Measurements from ENCODE around the gene TMEM256.

DNA sequence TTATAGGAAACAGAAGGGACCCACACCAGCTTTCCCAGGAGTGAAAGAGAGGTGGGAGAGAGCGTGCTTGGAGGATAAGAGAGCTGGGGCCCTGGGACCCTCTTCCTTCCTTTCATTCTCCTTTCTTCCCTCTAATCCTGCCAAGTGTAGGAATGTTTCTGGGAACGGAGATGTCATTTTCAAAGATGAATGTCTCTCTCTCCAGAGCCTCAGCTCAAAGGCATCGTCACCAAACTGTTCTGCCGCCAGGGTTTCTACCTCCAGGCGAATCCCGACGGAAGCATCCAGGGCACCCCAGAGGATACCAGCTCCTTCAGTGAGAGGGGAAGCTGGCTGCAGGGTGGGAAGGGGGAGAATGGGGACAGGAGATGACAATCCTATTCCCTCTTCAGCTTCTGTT, 37.4 kb upstream of the TMEM256 start:
- TF ChIP-seq RAD21 (IDR thresholded peaks at IDR 0.05), result no peak
- TF ChIP-seq, protein P1, sequence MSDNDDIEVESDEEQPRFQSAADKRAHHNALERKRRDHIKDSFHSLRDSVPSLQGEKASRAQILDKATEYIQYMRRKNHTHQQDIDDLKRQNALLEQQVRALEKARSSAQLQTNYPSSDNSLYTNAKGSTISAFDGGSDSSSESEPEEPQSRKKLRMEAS (IDR thresholded peaks at IDR 0.05), result no peak
- TF ChIP-seq, protein P2, sequence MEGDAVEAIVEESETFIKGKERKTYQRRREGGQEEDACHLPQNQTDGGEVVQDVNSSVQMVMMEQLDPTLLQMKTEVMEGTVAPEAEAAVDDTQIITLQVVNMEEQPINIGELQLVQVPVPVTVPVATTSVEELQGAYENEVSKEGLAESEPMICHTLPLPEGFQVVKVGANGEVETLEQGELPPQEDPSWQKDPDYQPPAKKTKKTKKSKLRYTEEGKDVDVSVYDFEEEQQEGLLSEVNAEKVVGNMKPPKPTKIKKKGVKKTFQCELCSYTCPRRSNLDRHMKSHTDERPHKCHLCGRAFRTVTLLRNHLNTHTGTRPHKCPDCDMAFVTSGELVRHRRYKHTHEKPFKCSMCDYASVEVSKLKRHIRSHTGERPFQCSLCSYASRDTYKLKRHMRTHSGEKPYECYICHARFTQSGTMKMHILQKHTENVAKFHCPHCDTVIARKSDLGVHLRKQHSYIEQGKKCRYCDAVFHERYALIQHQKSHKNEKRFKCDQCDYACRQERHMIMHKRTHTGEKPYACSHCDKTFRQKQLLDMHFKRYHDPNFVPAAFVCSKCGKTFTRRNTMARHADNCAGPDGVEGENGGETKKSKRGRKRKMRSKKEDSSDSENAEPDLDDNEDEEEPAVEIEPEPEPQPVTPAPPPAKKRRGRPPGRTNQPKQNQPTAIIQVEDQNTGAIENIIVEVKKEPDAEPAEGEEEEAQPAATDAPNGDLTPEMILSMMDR (IDR thresholded peaks at IDR 0.05; ENCODE audit: low read depth, low read length, missing input control), result no peak
- TF ChIP-seq YY1 (IDR thresholded peaks at IDR 0.05), result no peak
- TF ChIP-seq, protein P3, sequence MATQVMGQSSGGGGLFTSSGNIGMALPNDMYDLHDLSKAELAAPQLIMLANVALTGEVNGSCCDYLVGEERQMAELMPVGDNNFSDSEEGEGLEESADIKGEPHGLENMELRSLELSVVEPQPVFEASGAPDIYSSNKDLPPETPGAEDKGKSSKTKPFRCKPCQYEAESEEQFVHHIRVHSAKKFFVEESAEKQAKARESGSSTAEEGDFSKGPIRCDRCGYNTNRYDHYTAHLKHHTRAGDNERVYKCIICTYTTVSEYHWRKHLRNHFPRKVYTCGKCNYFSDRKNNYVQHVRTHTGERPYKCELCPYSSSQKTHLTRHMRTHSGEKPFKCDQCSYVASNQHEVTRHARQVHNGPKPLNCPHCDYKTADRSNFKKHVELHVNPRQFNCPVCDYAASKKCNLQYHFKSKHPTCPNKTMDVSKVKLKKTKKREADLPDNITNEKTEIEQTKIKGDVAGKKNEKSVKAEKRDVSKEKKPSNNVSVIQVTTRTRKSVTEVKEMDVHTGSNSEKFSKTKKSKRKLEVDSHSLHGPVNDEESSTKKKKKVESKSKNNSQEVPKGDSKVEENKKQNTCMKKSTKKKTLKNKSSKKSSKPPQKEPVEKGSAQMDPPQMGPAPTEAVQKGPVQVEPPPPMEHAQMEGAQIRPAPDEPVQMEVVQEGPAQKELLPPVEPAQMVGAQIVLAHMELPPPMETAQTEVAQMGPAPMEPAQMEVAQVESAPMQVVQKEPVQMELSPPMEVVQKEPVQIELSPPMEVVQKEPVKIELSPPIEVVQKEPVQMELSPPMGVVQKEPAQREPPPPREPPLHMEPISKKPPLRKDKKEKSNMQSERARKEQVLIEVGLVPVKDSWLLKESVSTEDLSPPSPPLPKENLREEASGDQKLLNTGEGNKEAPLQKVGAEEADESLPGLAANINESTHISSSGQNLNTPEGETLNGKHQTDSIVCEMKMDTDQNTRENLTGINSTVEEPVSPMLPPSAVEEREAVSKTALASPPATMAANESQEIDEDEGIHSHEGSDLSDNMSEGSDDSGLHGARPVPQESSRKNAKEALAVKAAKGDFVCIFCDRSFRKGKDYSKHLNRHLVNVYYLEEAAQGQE (IDR thresholded peaks at IDR 0.05), result no peak
- no peak for TF ChIP-seq FOXA2 (IDR thresholded peaks at IDR 0.05)
- TF ChIP-seq, protein P4, sequence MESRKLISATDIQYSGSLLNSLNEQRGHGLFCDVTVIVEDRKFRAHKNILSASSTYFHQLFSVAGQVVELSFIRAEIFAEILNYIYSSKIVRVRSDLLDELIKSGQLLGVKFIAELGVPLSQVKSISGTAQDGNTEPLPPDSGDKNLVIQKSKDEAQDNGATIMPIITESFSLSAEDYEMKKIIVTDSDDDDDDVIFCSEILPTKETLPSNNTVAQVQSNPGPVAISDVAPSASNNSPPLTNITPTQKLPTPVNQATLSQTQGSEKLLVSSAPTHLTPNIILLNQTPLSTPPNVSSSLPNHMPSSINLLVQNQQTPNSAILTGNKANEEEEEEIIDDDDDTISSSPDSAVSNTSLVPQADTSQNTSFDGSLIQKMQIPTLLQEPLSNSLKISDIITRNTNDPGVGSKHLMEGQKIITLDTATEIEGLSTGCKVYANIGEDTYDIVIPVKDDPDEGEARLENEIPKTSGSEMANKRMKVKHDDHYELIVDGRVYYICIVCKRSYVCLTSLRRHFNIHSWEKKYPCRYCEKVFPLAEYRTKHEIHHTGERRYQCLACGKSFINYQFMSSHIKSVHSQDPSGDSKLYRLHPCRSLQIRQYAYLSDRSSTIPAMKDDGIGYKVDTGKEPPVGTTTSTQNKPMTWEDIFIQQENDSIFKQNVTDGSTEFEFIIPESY (IDR thresholded peaks at IDR 0.05), result no peak
- TF ChIP-seq SP1 (IDR thresholded peaks at IDR 0.05), result no peak
- no peak for TF ChIP-seq EGR1 (IDR thresholded peaks at IDR 0.05; ENCODE audit: low read depth in 2 of 2)
- TF ChIP-seq JUND (IDR thresholded peaks at IDR 0.05), result no peak
- TF ChIP-seq FOXA1 (IDR thresholded peaks at IDR 0.05), result no peak
